Common myeloid progenitor, CD34-positive (primary cell): ENCODE data around the gene NUDT22.

Experiments
- CTCF ChIA-PET: fragments of 350-600 bp; sonication (Branson Sonifier 250); formaldehyde crosslinking; loops from one replicate; lab custom pipeline; 2021; ENCODE audit warnings: antibody characterized with exemption; lab: Charles Lee
- POLR2A ChIA-PET: fragments of 350-600 bp; sonication (Branson Sonifier 250); formaldehyde crosslinking; loops from one replicate; lab custom pipeline; 2021; ENCODE audit warnings: antibody characterized with exemption; lab: Charles Lee
- DNase-seq, 3 donors: peaks; one replicate each; pipeline versions ENCODE4 v3.0.0 to v3.0.0-alpha.2; 2013
- H3K27ac ChIP-seq, 2 experiments: 1 replicate in 1 of 2; 2 replicates in 1 of 2; pipeline ENCODE4 v1.7.0; 2013; ENCODE audit warnings: inconsistent platforms in 2 of 2, low read length in 2 of 2, mild to moderate bottlenecking in 2 of 2, low read depth in 1 of 2, moderate library complexity in 1 of 2; ENCODE audit not compliant: severe bottlenecking in 2 of 2, insufficient read depth in 1 of 2, poor library complexity in 1 of 2
- H3K27me3 ChIP-seq, 5 experiments: replicated peaks in 2 of 5; 1 replicate in 3 of 5; 2 replicates in 2 of 5; pipeline versions ENCODE4 v1.6.1 to v1.7.0; 2013; ENCODE audit warnings: low read length in 4 of 5, mild to moderate bottlenecking in 2 of 5, moderate library complexity in 2 of 5, inconsistent platforms in 1 of 5; ENCODE audit not compliant: insufficient read depth in 5 of 5, control insufficient read depth in 4 of 5
- H3K36me3 ChIP-seq, 4 experiments: 1 replicate in 2 of 4; 2 replicates in 2 of 4; pipeline versions ENCODE4 v1.6.1 to v1.7.0; 2013; ENCODE audit warnings: low read length in 3 of 4, control low read depth in 1 of 4, mild to moderate bottlenecking in 1 of 4; ENCODE audit not compliant: control insufficient read depth in 4 of 4, insufficient read depth in 4 of 4
- H3K4me1 ChIP-seq, 4 experiments: 1 replicate in 3 of 4; 2 replicates in 1 of 4; pipeline versions ENCODE4 v1.6.1 to v1.7.1; 2013; ENCODE audit warnings: low read length in 3 of 4, mild to moderate bottlenecking in 3 of 4, control low read depth in 1 of 4, inconsistent platforms in 1 of 4, moderate library complexity in 1 of 4; ENCODE audit not compliant: control insufficient read depth in 4 of 4, insufficient read depth in 4 of 4; ENCODE audit errors: control extremely low read depth in 1 of 4
- H3K4me3 ChIP-seq, 7 experiments: 1 replicate in 4 of 7; 2 replicates in 3 of 7; pipeline versions ENCODE4 v1.5.1 to v1.7.0; 2013; ENCODE audit warnings: mild to moderate bottlenecking in 7 of 7, low read length in 6 of 7, moderate library complexity in 6 of 7, inconsistent platforms in 2 of 7, low read depth in 2 of 7, control low read depth in 1 of 7; ENCODE audit not compliant: insufficient read depth in 4 of 7, control insufficient read depth in 1 of 7; ENCODE audit errors: extremely low read depth in 1 of 7
- H3K9me3 ChIP-seq, 5 experiments: 1 replicate in 4 of 5; 2 replicates in 1 of 5; pipeline versions ENCODE4 v1.6.1 to v1.7.1; 2013; ENCODE audit warnings: low read length in 4 of 5, mild to moderate bottlenecking in 2 of 5, inconsistent platforms in 1 of 5, low read depth in 1 of 5, moderate library complexity in 1 of 5; ENCODE audit not compliant: control insufficient read depth in 4 of 5, insufficient read depth in 2 of 5; ENCODE audit errors: control extremely low read depth in 1 of 5
- WGBS: methylation state at CpG from one replicate; pipeline ENCODE4 v1.1.5; 2013; ENCODE audit not compliant: insufficient coverage; 5-methylcytosine and 5-hydroxymethylcytosine counted together

NUDT22 gene

GRCh38 chr11:64249038-64249437, 23.0 kb downstream of the NUDT22 start:
- ChIA-PET POLR2A (interaction anchor here (1.6 kb wide), 1 partner anchor 19 kb away, joined by 4 read pairs; no protein-coding TSS in a partner anchor), CTCF (interaction anchor here (1.2 to 12.2 kb wide), 6 partner anchors 11 to 54 kb away, joined by 3 to 177 read pairs (median 24); partner anchors contain the start of genes CATSPERZ and FERMT3)
- DNase-seq, result no peak
- Histone ChIP-seq H3K36me3 (peaks cover 0 to 7% (median 3%) of the 10 kb centered on the region in 4 experiments), H3K27ac (no peak overlapping the region), H3K4me1 (peaks cover 0 to 72% (median 68%) of the 10 kb centered on the region in 4 experiments), H3K4me3 (no peak overlapping the region), H3K27me3 (no peaks in the 10 kb centered on the region), H3K9me3 (no peaks in the 10 kb centered on the region)
- WGBS, result 100% methylated on average over 4 of the region's 4 CpGs

- ChIA-PET POLR2A (interaction anchor here (1.2 to 1.7 kb wide), 4 partner anchors 18 to 68 kb away, joined by 3 to 10 read pairs (median 5); partner anchors contain the start of genes FERMT3 and TRMT112), CTCF (interaction anchor here (1.0 to 12.2 kb wide), 13 partner anchors 10 to 108 kb away, joined by 3 to 177 read pairs (median 6); partner anchors contain the start of genes BAD, CATSPERZ and FERMT3)
- Histone ChIP-seq H3K4me3 (peak overlapping the region in 2 of 7 experiments; percentile 33 to 55), H3K27me3 (no peaks in the 10 kb centered on the region), H3K9me3 (no peaks in the 10 kb centered on the region), H3K36me3 (peaks cover 0 to 12% (median 2%) of the 10 kb centered on the region in 4 experiments), H3K27ac (no peak overlapping the region), H3K4me1 (peaks cover 0 to 65% (median 62%) of the 10 kb centered on the region in 4 experiments)
- DNase-seq, result no peak
- WGBS, result 87% methylated on average over 7 of the region's 8 CpGs
These were observed 23.7 kb downstream of the NUDT22 start for GRCh38 chr11:64249563-64250414.

- peaks cover 0 to 59% (median 55%) of the 10 kb centered on the region in 4 experiments for H3K4me1 ChIP-seq
These were observed 24.4 kb downstream of the NUDT22 start for GRCh38 chr11:64250415-64251015.

GRCh38 chr11:64251016-64251752, 25.1 kb downstream of the NUDT22 start, which contains the start of gene PLCB3:
Gene PLCB3, plus strand, starts transcription at chr11:64251530. Its CDS starts 120 bp downstream, at chr11:64251650.
- Histone ChIP-seq H3K9me3 (no peaks in the 10 kb centered on the region), H3K4me1 (peaks cover 0 to 54% (median 51%) of the 10 kb centered on the region in 4 experiments), H3K27me3 (no peaks in the 10 kb centered on the region), H3K4me3 (peak within 1 kb of the TSS; percentile 46 to 85 (median 75)), H3K36me3 (peaks cover 0 to 23% (median 10%) of the 10 kb centered on the region in 4 experiments), H3K27ac (no peak within 1 kb of the TSS)
- 0% methylated on average over 64 of the region's 75 CpGs for WGBS
- ChIA-PET POLR2A (interaction anchor here (0.6 to 1.7 kb wide), 5 partner anchors 9 to 66 kb away, joined by 3 to 10 read pairs (median 4); partner anchors contain the start of genes FERMT3 and TRMT112), CTCF (interaction anchor here (0.9 to 12.2 kb wide), 14 partner anchors 8 to 104 kb away, joined by 3 to 177 read pairs (median 6); partner anchors contain the start of genes BAD, CATSPERZ and FERMT3)
- peak in 2 of 3 donors; percentile 49 to 55 for DNase-seq

More at GRCh38 chr11:64250415-64251015, 24.4 kb downstream of the NUDT22 start:
- Histone ChIP-seq H3K36me3 (peaks cover 0 to 16% (median 7%) of the 10 kb centered on the region in 4 experiments), H3K4me3 (peak overlapping the region; percentile 46 to 85 (median 75)), H3K27ac (no peak overlapping the region), H3K9me3 (no peaks in the 10 kb centered on the region), H3K27me3 (no peaks in the 10 kb centered on the region)
- 25% methylated on average over 11 of the region's 13 CpGs for WGBS
- ChIA-PET CTCF (interaction anchor here (0.9 to 12.2 kb wide), 16 partner anchors 7 to 107 kb away, joined by 3 to 177 read pairs (median 5); partner anchors contain the start of genes BAD, CATSPERZ and FERMT3), POLR2A (interaction anchor here (1.2 to 1.7 kb wide), 4 partner anchors 18 to 67 kb away, joined by 3 to 10 read pairs (median 5); partner anchors contain the start of genes FERMT3 and TRMT112)
- no peak for DNase-seq

- 0% methylated on average over 12 of the region's 18 CpGs for WGBS
- Histone ChIP-seq H3K27ac (no peak overlapping the region), H3K27me3 (no peaks in the 10 kb centered on the region), H3K4me1 (peaks cover 0 to 54% (median 51%) of the 10 kb centered on the region in 4 experiments), H3K9me3 (no peaks in the 10 kb centered on the region), H3K36me3 (peaks cover 0 to 28% (median 14%) of the 10 kb centered on the region in 4 experiments), H3K4me3 (peak overlapping the region; percentile 46 to 85 (median 75))
- DNase-seq, result no peak
- POLR2A ChIA-PET, result interaction anchor here (0.6 to 0.7 kb wide), 2 partner anchors 9 to 17 kb away, joined by 3 to 4 read pairs; no protein-coding TSS in a partner anchor
- CTCF ChIA-PET, result interaction anchor here (0.7 to 12.2 kb wide), 11 partner anchors 8 to 104 kb away, joined by 3 to 177 read pairs (median 5); partner anchors contain the start of genes BAD, CATSPERZ and FERMT3
These were observed 25.6 kb downstream of the NUDT22 start for GRCh38 chr11:64251753-64252002.
